Fibroblast of the aortic adventitia (primary cell): Measurements from ENCODE around the gene DLGAP1. TPM values are rescaled to one million over a fixed set of nuclear protein-coding genes. Genes with fewer than 3 reads are reported as not detected.

Source experiments
- DNase-seq: peaks from one replicate; pipeline ENCODE4 v3.0.0-alpha.2; 2010; ENCODE audit warnings: low read depth
- H3K4me3 ChIP-seq: 2 replicates; pipeline ENCODE4 v1.5.1; 2011; ENCODE audit warnings: low read depth, mild to moderate bottlenecking, control low read depth, low read length, moderate library complexity
- total RNA-seq: library from RNA; depleted of rRNA; stranded (reverse); fragments of >200 nt; gene quantifications from 2 replicates; pipeline ENCODE4 v1.2.3, GENCODE V29; 2012; ENCODE audit warnings: low replicate concordance
- TF ChIP-seq, protein P1 (sequence below): IDR thresholded peaks from 2 replicates; pipeline ENCODE4 v1.5.1; 2011; ENCODE audit warnings: mild to moderate bottlenecking, low read length, control low read depth, inconsistent platforms; ENCODE audit not compliant: insufficient read depth

Gene DLGAP1
- total RNA-seq, 1 donor = 1.4 TPM

- no peak overlapping the region for H3K4me3 ChIP-seq
- peak; percentile 28 for DNase-seq
- TF ChIP-seq, protein P1, sequence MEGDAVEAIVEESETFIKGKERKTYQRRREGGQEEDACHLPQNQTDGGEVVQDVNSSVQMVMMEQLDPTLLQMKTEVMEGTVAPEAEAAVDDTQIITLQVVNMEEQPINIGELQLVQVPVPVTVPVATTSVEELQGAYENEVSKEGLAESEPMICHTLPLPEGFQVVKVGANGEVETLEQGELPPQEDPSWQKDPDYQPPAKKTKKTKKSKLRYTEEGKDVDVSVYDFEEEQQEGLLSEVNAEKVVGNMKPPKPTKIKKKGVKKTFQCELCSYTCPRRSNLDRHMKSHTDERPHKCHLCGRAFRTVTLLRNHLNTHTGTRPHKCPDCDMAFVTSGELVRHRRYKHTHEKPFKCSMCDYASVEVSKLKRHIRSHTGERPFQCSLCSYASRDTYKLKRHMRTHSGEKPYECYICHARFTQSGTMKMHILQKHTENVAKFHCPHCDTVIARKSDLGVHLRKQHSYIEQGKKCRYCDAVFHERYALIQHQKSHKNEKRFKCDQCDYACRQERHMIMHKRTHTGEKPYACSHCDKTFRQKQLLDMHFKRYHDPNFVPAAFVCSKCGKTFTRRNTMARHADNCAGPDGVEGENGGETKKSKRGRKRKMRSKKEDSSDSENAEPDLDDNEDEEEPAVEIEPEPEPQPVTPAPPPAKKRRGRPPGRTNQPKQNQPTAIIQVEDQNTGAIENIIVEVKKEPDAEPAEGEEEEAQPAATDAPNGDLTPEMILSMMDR = no peak
These were observed 627.8 kb downstream of the DLGAP1 start for GRCh38 chr18:3827236-3827845.

GRCh38 chr18:3826021-3826420 lies 629.1 kb downstream of the DLGAP1 start:
- TF ChIP-seq, protein P1 = no peak
- H3K4me3 ChIP-seq = no peak overlapping the region
- DNase-seq = no peak

DNA sequence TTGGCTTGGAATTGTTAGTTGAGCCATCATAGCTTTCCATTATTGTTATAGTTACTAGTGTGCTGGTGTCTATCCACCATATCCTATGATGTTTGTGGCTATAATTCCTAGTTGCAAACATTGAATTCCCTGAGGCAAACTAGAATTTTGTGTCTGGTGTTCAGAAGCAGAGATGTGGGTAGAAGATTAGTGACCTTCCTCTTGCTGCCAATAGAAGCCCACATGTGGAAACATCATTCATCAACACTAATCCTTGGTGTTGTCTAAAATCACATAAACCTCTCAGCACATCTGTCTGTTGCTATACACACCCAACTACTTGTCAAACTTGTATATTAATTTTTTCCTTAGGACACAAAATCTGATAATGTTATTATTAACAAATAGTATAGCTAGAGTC lies 631.0 kb downstream of the DLGAP1 start:
- TF ChIP-seq, protein P1 = no peak
- DNase-seq = no peak
- no peak overlapping the region for H3K4me3 ChIP-seq

DNA sequence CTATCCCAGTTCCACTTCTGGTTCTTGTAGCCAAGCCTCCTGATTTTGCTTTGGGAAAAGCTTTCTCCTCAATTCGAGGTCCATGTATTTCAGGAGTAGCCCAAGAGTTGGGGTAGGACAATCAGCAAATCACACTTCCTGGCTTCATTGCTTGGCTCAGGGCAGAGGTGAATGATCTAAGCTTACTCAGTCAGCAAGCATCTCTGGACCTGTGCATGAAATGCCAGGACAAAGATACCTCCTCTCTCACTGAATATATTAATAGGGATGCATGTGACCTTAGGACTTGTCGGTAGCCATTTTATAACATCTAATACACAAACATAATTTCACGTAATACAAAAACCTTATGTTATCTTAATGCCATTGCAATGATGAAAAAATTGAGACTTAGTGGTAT lies 632.0 kb downstream of the DLGAP1 start:
- TF ChIP-seq, protein P1 = no peak
- no peak for DNase-seq
- no peak overlapping the region for H3K4me3 ChIP-seq

DNA sequence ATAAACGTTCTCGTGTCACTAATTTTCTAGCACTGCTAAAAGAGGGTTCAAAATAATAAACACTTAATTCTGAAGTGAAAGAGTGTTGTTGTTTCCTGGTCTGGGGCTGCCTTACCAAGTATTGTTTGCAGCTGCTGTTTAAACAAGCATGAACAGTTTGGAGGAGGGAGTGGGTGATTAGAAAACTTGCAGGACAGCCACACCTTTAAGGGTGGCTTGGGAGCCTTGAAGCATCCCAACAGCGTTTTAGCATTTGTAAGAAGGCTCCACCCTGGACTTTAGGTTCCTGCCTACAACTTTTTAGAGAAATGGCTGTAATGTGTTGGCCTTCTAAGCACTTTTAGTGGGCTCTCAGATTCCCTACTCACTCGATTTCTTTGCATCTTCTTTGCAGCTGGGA lies 633.6 kb downstream of the DLGAP1 start:
- no peak overlapping the region for H3K4me3 ChIP-seq
- TF ChIP-seq, protein P1 = no peak
- no peak for DNase-seq

- TF ChIP-seq, protein P1 = no peak
These were observed 635.1 kb downstream of the DLGAP1 start for GRCh38 chr18:3819961-3820360.

More at GRCh38 chr18:3819961-3820360, 635.1 kb downstream of the DLGAP1 start:
- no peak overlapping the region for H3K4me3 ChIP-seq
- DNase-seq = no peak
